Stimulated activated CD4-positive, alpha-beta T cell treated with anti-CD3 and anti-CD28 coated beads, TNF-alpha, amount 100 ng/mL, for 48 hours (primary cell): ENCODE results near the gene PARN.
"Not testable (repeated sequence)": the region's sequence is repeated elsewhere in the genome, so short reads cannot be mapped to it uniquely, and the experiment has no call there.

Source experiments
- DNase-seq, 3 donors: peaks; one replicate each; pipeline ENCODE4 v3.0.0-alpha.2; 2020; ENCODE audit warnings: low read depth in 3 of 3

Gene PARN, protein sequence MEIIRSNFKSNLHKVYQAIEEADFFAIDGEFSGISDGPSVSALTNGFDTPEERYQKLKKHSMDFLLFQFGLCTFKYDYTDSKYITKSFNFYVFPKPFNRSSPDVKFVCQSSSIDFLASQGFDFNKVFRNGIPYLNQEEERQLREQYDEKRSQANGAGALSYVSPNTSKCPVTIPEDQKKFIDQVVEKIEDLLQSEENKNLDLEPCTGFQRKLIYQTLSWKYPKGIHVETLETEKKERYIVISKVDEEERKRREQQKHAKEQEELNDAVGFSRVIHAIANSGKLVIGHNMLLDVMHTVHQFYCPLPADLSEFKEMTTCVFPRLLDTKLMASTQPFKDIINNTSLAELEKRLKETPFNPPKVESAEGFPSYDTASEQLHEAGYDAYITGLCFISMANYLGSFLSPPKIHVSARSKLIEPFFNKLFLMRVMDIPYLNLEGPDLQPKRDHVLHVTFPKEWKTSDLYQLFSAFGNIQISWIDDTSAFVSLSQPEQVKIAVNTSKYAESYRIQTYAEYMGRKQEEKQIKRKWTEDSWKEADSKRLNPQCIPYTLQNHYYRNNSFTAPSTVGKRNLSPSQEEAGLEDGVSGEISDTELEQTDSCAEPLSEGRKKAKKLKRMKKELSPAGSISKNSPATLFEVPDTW

DNA sequence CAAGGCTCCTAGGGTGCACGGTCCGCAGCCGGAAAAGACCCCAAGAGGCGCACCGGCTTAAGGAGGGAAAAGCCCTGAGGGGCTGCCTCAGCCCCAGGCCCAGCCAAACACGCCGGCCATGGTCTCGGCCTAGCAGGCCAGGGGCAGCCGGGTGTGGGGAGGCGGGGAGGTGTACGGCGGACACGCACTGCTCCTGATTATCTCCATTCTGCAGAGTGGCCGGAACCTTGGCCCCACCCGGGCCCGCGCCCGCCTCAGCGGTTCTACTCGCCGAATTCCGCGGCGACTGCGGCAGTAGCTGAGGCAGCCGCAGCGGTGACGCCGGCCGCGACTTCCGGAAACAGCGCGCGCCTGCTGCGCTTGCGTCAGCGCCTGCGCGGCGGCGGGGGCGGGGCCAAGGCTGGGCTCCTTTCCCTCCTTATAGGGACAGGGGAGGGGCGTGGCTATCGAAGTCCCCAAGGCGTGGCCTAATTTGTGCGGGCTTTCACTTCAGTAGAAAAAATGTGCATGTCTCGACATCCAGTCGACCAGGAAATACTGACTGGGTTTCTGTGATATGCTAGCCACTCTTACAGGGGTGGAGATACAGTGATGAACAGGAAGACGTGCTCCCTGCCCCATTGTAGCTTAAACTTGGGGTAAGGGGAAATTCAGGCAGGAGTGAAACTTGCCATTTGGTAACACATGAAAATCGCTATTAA, at the start of gene PARN:
TSS of gene PARN (minus strand) at position 342 of the 701 bp plus-strand sequence. CDS start at position 207, 135 bp downstream.
- DNase-seq: peak; percentile 95 to 99 (median 96)

DNA sequence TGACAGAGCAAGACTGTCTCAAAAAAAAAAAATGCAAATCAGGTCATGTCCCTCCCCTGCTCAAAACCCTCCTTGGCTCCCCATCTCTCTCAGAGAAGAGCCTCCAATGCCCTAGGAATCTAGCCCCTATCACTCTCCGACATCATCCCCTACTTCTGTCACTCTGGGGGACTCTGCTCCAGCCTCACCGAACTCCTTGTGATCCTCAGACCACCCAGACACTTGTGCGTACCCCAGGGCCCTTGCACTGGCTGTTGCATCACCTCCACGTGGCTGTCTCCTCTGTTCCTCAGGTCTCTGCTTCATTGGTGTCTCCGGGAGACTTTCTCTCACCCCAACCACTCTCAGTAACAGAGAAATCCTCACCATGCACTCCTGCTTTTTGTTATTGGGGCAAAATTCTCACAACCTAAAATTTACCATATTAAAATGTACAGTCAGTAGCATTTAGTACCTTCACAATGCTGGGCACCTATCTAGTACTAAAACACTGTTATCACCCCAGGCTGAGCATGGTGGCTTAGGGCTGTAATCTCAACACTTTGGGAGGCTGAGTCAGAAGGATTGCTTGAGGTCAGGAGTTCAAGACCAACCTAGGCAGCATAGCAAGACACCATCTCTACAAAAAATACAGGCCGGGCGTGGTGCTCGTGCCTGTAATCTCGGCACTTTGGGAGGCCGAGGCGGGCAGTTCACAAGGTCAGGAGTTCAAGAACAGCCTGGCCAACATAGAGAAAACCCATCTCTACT, 48.9 kb upstream of the PARN start:
- DNase-seq: no peak

DNA sequence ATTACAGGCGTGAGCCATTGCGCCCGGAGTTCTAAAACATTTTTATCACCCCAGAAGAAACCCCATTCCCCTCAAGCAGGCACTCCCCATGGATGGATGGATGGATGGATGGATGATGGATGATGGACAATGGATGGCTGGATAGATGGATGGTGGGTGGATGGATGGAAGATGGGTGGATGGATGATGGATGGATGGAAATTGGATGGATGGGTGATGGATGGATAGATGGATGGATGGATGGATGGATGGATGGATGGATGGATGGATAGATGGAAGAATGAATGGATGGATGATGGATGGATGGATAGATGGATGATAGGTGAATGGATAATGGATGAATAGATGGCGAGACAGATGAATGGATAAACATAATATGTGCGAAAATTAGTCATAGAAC, 47.6 kb upstream of the PARN start:
- DNase-seq: no peak

DNA sequence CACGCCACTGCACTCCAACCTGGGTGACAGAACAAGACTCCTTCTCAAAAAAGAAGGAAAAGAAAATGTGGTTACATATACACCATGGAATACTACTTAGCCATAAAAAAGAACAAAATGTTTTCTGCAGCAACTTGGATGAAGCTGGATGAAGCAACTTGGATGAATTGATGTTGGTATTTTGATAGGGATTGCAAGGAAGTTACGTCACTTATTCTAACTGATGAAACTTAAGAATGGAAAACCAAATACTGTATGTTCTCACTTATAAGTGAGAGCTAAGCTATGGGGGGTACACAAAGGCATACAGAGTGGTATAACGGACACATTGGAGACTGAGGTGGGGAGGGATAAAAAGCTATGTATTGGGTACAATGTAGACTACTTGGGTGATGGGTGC, 46.6 kb upstream of the PARN start:
- DNase-seq: no peak

DNA sequence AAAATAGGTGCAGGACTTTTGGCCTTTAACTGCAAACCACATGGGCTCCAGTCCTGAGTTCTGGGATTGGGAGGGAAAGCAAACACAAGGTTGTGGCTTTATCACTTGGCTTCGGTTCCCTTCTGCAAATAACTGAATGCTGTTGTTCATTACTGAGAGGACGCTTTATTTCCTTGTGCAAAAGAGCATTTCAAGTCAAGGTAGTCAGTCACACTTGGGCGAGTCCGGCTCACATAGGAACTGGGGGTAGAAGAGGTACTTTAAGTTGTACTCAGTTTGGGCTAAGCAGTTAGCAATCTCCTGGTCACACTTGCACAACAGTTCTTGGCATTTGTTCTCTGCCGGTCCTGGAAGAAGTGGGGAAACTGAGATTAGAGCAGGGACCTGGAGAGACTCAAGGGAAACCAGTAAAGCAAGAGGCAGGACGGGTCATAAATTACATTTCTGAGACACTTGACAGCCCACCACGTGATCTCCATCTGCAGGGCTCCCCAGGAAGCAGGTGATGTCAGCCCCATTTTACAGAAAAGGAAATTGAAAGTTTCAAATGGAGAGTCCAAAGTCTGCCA, 42.4 kb upstream of the PARN start:
- DNase-seq: no peak

DNA sequence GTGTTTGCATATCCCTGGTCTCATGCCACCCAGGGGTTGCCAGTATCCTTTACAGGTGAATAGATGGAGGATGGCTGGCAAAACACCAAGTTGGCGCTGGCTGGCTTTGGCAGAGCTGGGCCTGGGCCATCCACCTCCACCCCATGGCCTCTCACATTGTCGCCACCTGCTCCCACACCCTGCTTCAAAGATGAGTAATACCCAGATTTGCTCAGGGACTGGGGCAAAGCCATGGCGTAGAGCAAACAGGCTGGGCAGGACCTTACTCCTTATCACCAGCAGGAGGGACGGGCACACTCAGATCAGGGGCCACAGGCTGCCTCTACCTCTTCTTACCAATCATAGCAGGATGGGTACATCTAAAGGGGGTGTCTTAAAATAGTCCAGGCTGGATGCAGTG, 39.7 kb upstream of the PARN start:
- DNase-seq: no peak

DNA sequence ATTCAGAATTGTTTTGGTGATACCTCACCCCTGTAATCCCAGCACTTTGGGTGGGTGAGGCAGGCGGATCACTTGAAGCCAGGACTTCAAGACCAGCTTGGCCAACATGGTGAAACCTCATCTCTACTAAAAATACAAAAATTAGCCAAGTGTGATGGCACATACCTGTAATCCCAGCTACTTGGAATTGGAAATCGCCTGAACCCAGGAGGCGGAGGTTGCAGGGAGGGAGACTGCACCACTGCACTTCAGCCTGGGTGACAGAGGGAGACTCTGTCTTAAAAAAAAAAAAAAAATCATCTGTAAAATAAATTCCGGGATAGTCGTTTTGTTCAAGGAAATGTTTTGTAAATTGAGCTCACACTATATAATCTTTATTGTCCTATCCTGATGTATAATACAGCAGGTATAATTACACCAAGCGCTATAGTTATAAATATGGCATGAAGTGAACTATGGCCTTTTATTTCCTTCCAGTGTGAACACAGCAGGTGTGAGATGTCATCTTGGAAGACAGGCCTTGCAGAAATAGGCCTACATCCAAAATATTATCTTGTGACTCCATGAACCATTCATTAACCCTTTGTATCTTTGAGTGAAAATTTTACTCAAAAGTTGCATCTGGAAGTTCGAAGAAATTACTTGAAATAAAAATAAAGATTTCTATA, 38.6 kb upstream of the PARN start:
- DNase-seq: no peak

DNA sequence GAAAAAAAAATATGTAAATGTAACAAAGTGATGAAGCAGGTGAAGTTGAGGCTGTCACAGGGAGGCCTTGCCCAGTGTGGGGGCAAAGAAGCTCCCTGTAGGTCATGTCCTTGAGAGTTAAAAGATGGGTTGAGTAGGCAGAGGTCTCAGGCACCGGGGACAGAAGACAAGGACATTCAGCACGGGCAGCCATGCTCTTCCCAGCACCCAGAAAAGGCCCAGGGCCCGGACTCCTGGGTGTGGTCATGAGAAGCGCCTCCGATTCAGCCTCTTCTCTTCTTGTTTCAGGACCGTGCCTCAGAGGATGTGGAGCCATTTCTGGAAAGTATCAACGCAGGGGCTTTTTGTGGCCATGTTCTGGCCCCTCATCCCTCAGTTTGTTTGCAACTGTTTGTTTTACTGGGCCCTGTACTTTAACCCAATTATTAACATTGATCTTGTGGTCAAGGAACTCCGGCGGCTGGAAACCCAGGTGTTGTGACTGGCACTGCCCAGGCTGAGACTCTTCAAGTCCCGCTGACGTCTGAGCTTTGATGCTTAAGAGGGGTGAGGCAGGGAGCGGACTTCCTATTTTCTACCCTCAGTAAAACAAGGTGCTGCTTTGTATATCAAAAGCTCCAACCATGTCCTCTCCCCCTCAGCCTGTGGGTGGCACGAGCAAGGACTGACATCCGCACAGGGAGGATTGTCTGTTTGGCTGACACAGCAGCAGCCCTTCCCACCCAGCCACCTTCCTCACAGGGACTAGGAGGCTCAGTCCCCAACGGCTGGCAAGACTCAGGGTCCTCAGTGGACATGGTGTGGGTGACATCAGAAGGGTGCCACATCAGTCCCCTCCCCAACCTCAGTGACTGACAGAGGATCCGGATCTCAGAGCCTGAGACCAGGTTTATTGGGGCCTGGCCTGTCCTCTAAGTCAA, 37.5 kb upstream of the PARN start:
- no peak for DNase-seq

DNA sequence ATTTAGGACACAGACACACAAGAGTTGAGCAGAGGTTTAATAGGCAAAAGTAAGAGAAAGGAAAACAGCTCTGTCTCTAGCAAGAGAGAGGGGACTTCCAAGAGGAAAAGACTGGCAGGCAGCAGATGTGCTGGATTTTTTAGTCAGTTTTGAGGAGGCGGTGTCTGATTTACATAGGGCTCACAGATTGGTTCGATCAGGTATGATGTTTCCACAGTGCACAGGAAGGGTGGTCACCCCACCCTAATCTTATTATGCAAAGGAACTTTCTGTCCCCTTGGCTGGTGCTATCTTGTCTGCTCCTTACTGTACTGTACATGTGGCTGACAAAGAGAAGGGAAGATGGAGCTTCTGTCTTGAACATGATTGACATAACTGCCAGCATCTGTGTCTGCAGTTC, 28.0 kb upstream of the PARN start:
- no peak for DNase-seq

DNA sequence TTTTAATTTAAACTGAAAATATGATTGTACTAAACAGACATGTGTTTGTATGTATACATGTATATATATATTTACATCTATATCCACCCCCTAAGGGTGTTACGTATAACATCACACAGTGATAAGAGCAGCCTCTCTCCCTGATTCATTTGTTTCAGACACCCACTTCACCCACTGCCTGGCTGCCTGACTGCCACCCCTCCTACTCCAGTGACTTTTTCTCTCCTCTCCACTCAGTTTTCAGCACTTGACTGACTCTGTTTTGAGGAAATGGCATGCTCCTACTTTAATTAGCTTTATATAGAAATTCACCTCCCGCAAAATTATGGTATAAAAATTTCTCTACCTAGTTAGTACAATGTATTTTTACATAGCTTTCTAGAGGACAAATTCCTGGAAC, 22.7 kb upstream of the PARN start:
- no peak for DNase-seq

DNA sequence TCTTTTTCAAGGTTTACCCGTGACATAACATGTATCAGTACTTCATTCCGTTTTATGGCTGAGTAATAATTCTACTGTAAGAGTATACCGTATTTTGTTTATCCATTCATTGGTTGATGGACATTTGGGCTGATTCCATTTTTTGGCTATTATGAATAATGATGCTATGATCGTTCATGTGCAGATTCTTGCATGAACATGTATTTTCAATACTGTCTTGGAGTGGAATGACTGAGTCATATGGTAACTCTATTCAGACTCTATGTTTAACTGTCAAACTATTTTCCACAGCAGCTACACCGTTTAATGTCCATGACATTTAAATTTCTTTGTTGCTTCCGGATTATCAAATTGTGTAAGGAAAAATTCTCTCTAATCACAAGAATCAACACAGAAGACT, 20.6 kb upstream of the PARN start:
- no peak for DNase-seq

DNA sequence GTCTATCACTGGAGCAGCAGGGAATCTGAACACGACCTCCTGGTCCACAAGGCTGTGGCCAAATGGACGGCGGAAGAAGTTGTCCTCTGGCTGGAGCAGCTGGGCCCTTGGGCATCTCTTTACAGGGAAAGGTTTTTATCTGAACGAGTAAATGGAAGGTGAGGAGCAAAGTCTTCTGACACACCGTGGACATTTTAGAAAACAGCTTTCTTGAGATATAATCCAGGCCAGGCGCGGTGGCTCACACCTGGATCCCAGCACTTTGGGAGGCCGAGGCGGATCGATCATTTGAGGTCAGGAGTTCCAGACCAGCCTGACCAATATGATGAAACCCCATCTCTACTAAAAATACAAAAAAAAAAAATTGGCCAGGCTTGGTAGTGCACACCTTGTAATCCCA, 19.8 kb upstream of the PARN start:
- DNase-seq: no peak

DNA sequence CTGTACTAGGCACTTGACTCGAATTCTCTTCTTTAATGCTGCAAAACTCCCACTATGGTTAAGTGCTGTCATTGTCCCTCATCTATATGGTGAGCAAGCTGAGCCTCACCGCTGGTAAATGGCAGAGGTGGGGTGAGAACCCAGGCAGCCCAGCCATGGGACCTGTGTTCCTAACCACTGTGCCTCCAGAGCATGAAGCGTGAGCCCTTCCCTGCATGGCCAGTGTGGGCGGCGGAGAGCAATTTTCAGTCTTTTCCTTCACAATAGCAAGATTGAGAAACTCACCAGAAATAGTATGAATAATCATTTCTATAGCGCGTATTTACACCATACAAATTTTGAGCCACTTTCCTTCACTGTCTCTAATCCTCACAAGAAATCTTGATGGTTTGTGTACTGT, 11.9 kb upstream of the PARN start:
- no peak for DNase-seq

DNA sequence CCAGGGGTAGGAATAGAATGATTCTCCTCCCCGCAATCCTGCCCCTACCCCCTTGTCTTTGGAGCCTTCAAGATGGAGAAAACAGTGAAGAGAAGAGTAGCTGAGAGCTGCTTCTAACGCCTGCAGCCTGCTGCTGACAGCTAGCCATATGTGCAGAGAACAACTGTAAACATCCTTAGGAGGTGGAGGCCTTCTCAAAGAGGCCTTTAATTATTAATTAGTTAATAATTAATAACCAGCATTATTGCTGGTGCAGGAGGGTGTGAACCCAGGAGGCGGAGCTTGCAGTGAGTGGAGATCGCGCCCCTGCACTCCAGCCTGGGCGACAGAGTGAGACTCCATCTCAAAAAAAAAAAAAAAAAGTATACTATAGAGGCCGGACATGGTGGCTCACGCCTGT, 11.1 kb upstream of the PARN start:
- DNase-seq: no peak

DNA sequence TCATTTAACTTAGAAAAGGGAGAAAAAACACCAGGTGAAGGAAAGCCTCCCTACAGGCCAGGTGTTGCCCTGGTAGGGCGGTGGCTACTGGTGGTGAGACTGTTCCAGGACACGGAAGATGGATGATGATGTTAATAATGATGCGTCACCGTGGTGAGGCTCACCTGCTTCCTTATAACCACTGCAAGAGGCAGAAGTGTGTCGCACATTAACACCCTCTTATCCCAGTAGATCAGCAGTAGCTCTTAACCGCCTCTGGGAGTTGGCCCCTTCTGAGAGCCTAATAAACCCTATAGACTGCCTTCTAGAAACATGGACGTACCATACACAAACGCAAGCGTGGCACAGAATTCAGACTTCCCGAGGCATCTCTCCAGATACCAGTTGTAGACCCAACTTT, 10.5 kb upstream of the PARN start:
- no peak for DNase-seq

DNA sequence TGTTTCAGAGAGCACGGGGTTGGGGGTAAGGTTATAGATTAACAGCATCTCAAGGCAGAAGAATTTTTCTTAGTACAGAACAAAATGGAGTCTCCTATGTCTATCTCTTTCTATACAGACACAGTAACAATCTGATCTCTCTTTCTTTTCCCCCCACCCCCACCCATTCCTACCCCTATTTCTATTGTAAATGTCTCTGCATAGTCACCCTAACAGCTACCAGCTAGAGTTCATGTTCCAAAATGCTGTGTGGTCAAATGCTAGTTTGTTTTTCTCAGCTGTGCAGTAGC, 6.8 kb upstream of the PARN start:
- not testable (repeated sequence) for DNase-seq

DNA sequence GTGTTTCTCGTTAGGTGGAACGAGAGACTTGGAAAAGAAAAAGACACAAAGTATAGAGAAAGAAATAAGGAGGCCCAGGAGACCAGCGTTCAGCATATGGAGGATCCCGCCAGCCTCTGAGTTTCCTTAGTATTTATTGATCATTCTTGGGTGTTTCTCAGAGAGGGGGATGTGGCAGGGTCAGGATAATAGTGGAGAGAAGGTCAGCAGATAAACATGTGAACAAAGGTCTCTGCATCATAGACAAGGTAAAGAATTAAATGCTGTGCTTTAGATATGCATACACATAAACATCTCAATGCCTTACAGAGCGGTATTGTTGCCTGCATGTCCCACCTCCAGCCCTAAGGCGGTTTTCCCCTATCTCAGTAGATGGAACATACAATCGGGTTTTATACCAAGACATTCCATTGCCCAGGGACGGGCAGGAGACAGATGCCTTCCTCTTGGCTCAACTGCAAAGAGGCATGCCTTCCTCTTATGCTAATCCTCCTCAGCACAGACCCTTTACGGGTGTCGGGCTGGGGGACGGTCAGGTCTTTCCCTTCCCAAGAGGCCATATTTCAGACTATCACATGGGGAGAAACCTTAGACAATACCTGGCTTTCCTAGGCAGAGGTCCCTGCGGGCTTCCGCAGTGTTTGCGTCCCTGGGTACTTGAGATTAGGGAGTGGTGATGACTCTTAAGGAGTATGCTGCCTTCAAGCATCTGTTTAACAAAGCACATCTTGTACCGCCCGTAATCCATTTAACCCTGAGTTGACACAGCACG, 6.3 kb upstream of the PARN start:
- DNase-seq: not testable (repeated sequence)

DNA sequence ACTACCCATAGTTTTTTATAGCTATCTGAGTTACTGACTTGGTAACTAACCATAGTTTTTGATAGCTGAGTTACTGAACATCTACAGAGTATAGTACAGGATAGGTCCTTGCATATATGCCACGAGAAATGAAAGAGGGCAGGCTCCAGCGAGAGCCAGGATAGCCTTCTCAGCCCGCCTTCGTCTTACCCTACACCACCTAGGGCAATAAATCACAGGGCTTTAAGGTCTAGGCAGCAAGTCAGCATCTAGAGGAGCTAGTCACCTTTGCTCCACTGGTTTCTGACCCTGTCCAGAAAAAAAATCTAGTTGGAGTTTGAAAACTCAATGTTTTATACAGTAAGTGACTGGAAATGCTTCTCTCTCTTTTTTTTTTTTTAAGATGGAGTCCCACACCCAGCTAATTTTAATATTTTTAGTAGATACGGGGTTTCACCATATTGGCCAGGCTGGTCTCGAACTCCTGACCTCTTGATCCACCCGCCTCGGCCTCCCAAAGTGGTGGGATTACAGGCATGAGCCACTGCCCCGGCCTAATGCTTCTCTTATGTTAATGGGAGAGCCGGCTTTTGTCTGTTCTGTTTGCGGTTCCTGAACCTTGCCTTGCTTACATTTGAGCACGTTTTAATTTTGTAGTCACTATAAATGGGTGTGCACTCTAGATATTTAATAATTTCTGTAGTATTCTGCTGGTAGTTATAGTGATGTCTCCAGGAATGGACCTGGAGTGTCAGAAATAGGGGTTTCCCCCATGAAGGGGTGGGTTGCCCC, 5.5 kb upstream of the PARN start:
- DNase-seq: no peak

DNA sequence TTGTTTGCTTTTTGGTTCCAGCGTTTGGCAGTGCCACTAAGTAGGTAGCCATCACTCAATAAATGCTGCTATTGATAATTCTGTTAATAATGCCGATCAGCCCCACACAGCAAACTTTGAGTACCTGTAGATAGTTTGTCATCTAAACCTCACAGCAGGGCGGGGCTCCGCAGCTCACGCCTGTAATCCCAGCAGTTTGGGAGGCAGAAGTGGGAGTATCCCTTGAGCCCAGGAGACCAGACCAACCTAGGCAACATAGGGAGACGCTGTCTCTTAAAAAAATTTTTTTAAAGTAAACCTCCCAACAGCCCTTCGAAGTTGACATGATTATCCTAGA, 4.3 kb upstream of the PARN start:
- DNase-seq: no peak
